ENCODE results near the gene MAGI2. TPM values are rescaled to one million over a fixed set of nuclear protein-coding genes. Genes with fewer than 3 reads are reported as not detected.

The MAGI2 gene
- total and polyA plus RNA-seq, 4 donors, result 0.37 to 4.1 (median 1.4) TPM

GRCh38 chr7:78017591-78018100 lies 1435.8 kb downstream of the MAGI2 start:
- WGBS, result 71% methylated on average over 5 of the region's 5 CpGs
- Histone ChIP-seq H3K4me3 (ENCODE audit: low read depth in 1 of 3, low read length in 3 of 3) (no peak overlapping the region), H3K9ac (ENCODE audit: low read depth in 1 of 2, low read length in 2 of 2) (no peak overlapping the region)

More at GRCh38 chr7:78017591-78018100, 1435.8 kb downstream of the MAGI2 start:
- Histone ChIP-seq H3K27me3 (ENCODE audit: control insufficient read depth in 4 of 4, insufficient read depth in 4 of 4, low read length in 3 of 4) (no peaks in the 10 kb centered on the region), H3K4me1 (ENCODE audit: control insufficient read depth in 4 of 4, insufficient read depth in 4 of 4, low read length in 3 of 4) (peaks cover 0 to 18% (median 9%) of the 10 kb centered on the region in 4 donors), H3K9me3 (ENCODE audit: control insufficient read depth in 4 of 4, low read length in 3 of 4) (no peaks in the 10 kb centered on the region), H3K27ac (ENCODE audit: low read depth in 1 of 2, low read length in 2 of 2) (no peak overlapping the region), H3K36me3 (ENCODE audit: control insufficient read depth in 4 of 4, insufficient read depth in 3 of 4, low read depth in 1 of 4, low read length in 3 of 4) (no peaks in the 10 kb centered on the region)
- TF ChIP-seq YY1 (IDR thresholded peaks at IDR 0.05), result no peak
- TF ChIP-seq REST (IDR thresholded peaks at IDR 0.05), result no peak
- TF ChIP-seq ATF3 (IDR thresholded peaks at IDR 0.05), result no peak
- TF ChIP-seq ZBTB33 (IDR thresholded peaks at IDR 0.05), result no peak
- no peak for TF ChIP-seq FOXA1 (IDR thresholded peaks at IDR 0.05)
- TF ChIP-seq HNF4G (IDR thresholded peaks at IDR 0.05), result no peak
- TF ChIP-seq HNF4A (conservative IDR thresholded peaks at IDR 0.05), result no peak
- no peak for TF ChIP-seq GABPA (IDR thresholded peaks at IDR 0.05 in 1 of 2, conservative IDR thresholded peaks at IDR 0.05 in 1 of 2)
- no peak for TF ChIP-seq JUND (IDR thresholded peaks at IDR 0.05)
- no peak for TF ChIP-seq TAF1 (conservative IDR thresholded peaks at IDR 0.05)
- TF ChIP-seq CTCF (IDR thresholded peaks at IDR 0.05; ENCODE audit: low read depth, low read length, missing input control), result no peak
- no peak for TF ChIP-seq NR2F2 (IDR thresholded peaks at IDR 0.05)
- no peak for TF ChIP-seq SP1 (IDR thresholded peaks at IDR 0.05)
- no peak for TF ChIP-seq MAX (IDR thresholded peaks at IDR 0.05)
- no peak for TF ChIP-seq FOXA2 (IDR thresholded peaks at IDR 0.05)
- no peak for TF ChIP-seq EGR1 (IDR thresholded peaks at IDR 0.05; ENCODE audit: low read depth in 2 of 2)
- no peak for TF ChIP-seq RAD21 (IDR thresholded peaks at IDR 0.05)
- no peak for DNase-seq (ENCODE audit: low spot score)

Measured in liver (tissue), 9 donors.